IPS DF 6.9 (cell line): ENCODE results near the gene PROK2.

ENCODE experiments used
- DNase-seq: peaks from one replicate; pipeline ENCODE4 v3.0.0-alpha.2; 2013; ENCODE audit warnings: low read depth, low spot score
- H3K27ac ChIP-seq: one replicate; pipeline ENCODE4 v1.5.1; 2013; ENCODE audit warnings: low read length, control low read depth
- H3K27me3 ChIP-seq: 2 replicates; pipeline ENCODE4 v1.6.1; 2013; ENCODE audit warnings: mild to moderate bottlenecking, low read length; ENCODE audit not compliant: control insufficient read depth, insufficient read depth
- H3K36me3 ChIP-seq: 2 replicates; pipeline ENCODE4 v1.6.1; 2013; ENCODE audit warnings: low read length; ENCODE audit not compliant: control insufficient read depth, insufficient read depth
- H3K4me1 ChIP-seq: 2 replicates; pipeline ENCODE4 v1.6.1; 2013; ENCODE audit warnings: low read length; ENCODE audit not compliant: control insufficient read depth, insufficient read depth
- H3K4me3 ChIP-seq: 2 replicates; pipeline ENCODE4 v1.5.1; 2013; ENCODE audit warnings: mild to moderate bottlenecking, low read length
- H3K9me3 ChIP-seq: 2 replicates; pipeline ENCODE4 v1.6.1; 2013; ENCODE audit warnings: low read length, inconsistent platforms; ENCODE audit not compliant: control insufficient read depth, insufficient read depth
- WGBS: extraction: QIAGEN DNeasy Blood & Tissue Kit; methylation state at CpG from one replicate; pipeline ENCODE4 v1.1.7; 2013; ENCODE audit warnings: mixed read lengths, missing lambda C conversion rate; ENCODE audit not compliant: insufficient read length, insufficient coverage; 5-methylcytosine and 5-hydroxymethylcytosine counted together

PROK2 gene

GRCh38 chr3:71724171-71724453 lies 60.8 kb downstream of the PROK2 start:
- Histone ChIP-seq H3K36me3 (no peaks in the 10 kb centered on the region; the same call in 1 of the 2 replicates), H3K4me3 (no peak overlapping the region), H3K27me3 (peaks cover 6% of the 10 kb centered on the region; the same call in 1 of the 2 replicates), H3K4me1 (peaks cover 1% of the 10 kb centered on the region; the same call in 1 of the 2 replicates), H3K27ac (no peak overlapping the region), H3K9me3 (no peaks in the 10 kb centered on the region)
- DNase-seq = no peak

- Histone ChIP-seq H3K36me3 (no peaks in the 10 kb centered on the region; the same call in 1 of the 2 replicates), H3K27me3 (peaks cover 6% of the 10 kb centered on the region; the same call in 1 of the 2 replicates), H3K4me3 (no peak overlapping the region), H3K27ac (no peak overlapping the region), H3K4me1 (no peaks in the 10 kb centered on the region), H3K9me3 (no peaks in the 10 kb centered on the region)
- no peak for DNase-seq
- WGBS = no CpG with 5 or more reads among the region's 6 CpGs
Observed at GRCh38 chr3:71723452-71724170, 61.3 kb downstream of the PROK2 start.

GRCh38 chr3:71722693-71723092 lies 62.3 kb downstream of the PROK2 start:
- no CpG with 5 or more reads among the region's 1 CpG for WGBS
- Histone ChIP-seq H3K36me3 (no peaks in the 10 kb centered on the region; the same call in 1 of the 2 replicates), H3K4me3 (no peak overlapping the region), H3K27ac (no peak overlapping the region), H3K27me3 (peaks cover 6% of the 10 kb centered on the region; the same call in 1 of the 2 replicates), H3K9me3 (no peaks in the 10 kb centered on the region), H3K4me1 (no peaks in the 10 kb centered on the region)
- no peak for DNase-seq
